HG03378 (cell line): ENCODE results near the gene TRIM47.
"Not testable (repeated sequence)": the region's sequence is repeated elsewhere in the genome, so short reads cannot be mapped to it uniquely, and the experiment has no call there.

ENCODE experiments used
- ATAC-seq: cut with Tn5 transposase; IDR thresholded peaks from one replicate; pipeline ENCODE4 v1.9.1; 2021; ENCODE audit warnings: mild to moderate bottlenecking, moderate library complexity; ENCODE audit not compliant: unreplicated experiment

The TRIM47 gene

DNA sequence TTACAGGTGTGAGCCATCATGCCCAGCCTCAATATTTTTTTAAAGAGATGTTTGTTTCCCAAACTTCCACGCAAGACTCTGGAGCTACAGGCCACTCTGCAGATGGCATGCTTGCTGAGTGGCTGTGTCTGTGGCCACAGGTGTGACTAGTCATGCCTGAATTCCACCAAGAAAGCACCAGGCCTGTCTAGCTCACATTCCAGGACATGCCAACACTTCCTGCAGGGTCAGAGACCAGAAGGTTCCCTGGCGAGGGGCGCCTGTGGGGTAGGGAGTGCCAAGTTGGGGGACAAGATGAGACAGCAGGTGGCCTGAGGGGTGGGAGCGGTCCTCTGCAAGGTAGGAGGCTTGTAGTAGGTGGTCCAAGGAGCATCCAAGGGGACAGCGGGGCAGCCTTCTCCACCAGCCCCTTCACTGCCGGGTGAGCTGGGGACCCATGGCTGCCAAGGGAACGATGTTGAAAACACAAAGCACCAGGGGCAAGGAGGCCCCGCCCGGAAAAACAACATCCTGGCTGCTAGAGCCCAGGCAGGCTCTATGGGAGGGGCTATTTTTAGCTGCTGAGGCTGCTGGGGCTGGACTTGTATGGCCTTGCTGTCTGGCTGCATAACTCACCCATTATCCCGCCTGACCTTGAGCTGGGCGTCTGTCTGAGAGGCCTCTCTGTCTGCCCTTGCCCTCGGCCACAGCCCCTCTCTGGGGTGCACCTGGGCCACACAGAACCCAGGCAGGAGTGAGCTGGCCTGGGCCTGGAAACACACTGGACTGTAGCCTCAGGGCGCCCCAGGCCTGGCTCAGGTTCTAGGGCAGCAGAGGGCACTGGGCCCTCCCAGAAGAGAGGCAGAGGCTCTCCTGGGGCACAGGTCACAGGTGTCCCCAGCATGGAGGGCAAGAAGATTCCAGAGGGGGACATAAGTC is 5.7 kb downstream of the TRIM47 start:
- no peak for ATAC-seq

DNA sequence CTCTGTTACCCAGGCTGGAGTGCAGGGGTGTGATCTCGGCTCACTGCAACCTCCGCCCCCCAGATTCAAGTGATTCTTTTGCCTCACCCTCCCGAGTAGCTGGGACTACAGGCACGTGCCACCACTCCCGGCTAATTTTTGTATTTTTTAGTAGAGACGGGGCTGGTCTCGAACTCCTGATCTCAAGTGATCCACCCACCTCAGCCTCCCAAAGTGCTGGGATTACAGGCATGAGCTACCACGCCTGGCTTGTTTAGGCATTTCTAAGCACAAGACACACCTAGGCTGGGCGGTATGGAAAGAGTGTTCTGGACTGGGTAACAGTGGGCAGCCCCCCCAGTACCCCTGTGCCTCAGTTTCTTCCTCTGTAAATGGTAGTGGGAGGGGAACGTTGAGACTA is 8.2 kb downstream of the TRIM47 start:
- ATAC-seq = not testable (repeated sequence)

DNA sequence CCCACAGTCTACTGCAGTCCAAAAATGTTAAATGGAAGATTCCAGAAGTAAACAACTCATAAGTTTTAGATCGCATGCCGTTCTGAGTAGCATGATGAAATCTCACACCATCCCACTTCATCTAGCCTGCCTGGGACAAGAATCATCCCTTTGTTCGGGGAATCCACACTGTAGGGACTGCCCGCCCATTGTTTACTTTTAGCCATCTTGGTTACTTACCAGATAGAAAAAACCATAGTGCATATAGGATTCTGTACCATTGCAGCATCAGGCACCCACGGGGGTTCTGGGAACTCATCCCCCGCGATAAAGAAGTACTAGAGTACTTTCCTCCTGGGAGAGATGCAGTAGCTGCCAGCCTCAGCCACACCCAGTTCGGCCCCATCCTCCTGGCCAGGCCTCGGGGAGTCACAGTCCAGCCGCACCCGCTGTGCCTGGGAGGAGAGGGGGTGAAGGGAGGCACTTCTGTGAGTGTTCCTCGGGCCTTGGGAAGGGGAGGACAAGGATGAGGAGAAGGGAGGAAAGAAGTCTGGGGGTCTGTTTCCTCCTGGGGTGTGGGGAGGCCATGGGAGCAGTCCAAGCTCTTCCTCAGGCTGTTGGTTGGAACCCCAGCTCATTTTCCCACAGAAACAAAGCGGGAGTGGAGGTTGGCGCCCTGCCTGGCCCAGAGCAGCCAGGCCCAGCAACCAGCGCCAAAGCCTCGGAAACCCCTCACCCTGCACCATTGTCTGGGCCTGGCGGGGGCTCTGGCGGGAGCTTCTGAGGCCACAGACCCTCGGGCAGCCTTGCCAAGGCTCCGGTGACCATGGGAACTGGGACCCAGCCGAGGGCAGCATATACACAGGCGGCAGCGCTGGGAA is 8.9 kb downstream of the TRIM47 start:
- ATAC-seq = no peak

DNA sequence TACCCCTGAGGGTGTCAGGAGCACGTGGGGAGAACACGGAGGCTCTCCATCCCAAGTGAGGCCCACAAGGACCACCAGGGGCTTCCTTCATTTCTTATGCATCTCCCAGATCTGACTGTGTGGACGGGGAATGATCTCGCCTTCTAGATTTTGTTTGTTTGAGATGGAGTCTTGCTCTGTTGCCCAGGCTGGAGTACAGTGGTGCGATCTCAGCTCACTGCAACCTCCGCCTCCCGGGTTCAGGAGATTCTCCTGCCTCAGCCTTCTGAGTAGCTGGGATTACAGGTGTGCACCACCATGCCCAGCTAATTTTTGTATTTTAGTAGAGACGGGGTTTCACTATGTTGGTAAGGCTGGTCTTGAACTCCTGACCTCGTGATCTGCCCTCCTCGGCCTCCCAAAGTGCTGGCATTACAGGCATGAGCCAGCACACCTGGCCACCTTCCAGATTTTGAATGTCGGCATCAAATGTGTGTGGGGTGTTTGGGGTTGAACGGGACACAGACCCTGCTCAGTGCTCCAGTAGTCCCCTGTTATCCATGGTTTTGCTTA is 9.6 kb downstream of the TRIM47 start:
- ATAC-seq = not testable (repeated sequence)

DNA sequence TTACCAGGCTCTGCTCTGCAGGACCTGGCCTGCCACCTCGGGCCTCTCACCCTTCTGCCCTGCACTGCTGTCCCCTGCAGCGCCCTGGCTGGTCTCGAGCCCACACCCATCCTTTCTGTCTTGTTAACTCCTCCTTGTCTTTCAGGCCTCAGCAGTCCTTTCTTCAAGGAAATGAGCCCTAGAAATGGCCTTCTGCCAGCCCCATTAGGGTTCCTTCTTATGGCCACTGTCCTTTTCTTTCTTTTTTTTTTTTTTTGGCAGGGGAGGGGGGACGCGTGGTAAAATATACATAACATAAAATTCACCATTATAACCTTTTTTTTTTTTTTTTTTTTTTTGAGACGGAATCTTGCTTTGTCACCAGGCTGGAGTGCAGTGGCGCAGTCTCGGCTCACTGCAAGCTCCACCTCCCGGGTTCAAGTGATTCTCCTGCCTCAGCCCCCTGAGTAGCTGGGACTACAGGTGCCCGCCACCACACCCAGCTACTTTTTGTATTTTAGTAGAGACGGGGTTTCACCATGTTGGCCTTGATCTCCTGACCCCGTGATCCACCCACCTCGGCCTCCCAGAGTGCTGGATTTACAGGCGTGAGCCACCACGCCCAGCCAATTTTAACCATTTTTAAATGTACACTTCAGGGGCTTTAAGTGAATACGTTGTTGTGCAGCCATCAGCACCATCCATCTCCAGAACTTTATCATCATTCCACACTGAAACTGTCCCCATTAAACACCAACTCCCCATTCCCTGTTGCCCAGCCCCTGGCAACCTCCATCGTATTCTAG is 12.8 kb downstream of the TRIM47 start:
- not testable (repeated sequence) for ATAC-seq

DNA sequence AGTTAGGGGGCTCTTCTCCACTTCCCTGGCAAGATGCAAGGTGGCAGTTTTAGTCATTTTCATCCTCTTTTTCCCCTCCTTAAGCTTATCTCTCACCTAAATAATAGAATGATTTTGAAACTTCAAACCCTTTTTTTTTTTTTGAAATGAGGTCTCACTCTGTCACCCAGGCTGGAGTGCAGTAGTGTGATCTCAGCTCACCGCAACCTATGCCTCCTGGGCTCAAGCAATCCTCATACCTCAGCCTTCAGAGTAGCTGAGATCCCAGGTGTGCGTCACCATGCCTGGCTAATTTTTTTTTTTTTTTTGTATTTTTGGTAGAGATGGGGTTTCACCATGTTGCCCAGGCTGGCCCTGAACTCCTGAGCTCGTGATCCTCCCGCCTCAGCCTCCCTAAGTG is 13.5 kb downstream of the TRIM47 start:
- ATAC-seq = not testable (repeated sequence)

DNA sequence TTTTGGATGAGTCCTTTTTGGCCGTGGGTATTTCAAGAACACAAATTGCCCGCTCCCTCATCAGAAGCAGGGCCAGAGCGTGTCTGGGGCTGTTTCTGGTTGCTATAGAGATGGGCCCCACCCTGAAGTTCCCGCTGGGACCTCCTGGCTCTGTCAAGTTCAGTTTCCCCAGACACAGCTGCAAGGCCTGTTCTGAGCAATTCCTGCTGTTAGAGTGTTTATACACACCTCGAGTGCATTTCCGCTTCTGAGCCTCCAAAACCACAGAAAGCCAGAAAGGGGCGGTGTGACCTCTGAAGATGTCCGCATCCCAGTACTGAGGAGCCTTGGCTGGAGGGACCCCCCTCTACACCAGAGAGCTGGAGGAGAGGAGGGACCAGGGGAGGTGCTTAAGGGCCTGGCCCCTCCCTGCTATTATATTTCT is 13.9 kb downstream of the TRIM47 start:
- peak; percentile 79 for ATAC-seq

DNA sequence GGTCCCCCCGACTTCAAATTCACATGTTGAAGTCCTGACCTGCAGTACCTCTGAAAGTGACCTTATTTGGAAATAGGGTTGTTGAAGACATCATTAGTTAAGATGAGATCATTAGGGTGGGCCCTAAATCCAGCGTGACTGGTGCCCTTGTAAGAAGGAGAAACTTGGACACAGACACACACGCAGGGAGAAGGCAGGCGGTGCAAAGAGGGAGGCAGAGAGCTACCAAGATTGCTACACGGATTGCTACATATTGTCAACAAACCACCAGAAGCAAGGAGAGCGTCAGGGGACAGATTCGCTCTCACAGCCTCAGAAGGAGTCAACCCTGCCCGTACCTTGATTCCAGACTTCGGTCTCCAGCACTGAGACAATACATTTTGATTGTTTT is 16.5 kb downstream of the TRIM47 start:
- ATAC-seq = no peak

DNA sequence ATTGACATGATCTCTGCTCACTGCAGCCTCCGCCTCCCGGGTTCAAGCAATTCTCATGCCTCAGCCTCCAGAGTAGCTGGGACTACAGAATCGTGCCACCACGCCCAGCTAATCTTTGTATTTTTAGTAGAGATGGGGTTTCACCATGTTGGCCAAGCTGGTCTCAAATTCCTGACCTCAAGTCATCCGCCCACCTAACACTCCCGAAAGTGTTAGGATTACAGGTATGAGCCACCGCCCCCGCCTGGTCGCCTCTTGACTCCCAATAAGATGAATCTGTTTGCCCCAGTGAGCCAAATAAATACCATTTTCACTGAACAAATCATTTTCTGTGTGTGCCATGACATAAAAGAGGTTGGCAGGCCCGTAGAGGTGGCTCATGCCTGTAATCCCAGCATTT is 19.0 kb downstream of the TRIM47 start:
- not testable (repeated sequence) for ATAC-seq

DNA sequence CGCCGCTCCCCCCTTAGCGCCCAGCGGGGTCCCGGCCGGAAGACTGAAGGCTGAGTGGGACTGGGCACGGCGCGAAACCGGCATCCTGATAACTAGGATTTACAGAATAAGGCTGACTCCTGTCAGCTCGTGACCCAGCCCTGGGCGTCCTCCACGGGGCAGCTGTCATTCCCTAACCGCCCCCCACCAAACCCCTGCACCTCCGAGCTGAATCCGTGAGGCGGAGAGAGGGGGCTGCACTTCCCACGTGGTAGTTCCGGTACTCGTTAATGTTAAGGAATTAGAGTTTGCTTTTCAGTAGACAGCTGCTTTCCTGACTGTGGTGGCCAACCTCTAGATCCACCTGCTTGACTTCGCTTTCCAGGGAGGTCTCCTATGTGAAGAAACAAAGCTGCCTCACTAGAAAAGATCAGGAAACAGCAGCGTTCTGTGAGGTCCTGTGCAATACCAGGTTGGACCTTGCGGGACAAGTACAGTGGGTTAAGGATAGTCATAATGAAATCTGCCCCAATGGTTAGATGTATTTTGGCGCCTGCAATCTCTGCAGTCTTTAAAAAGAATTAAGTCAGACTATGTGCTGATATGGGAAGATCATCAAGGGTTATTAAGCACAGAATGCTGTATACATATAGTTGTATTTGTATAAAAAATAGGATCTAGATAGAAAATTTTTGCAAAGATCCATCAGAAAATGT is 22.2 kb downstream of the TRIM47 start:
- ATAC-seq = peak; percentile 14

DNA sequence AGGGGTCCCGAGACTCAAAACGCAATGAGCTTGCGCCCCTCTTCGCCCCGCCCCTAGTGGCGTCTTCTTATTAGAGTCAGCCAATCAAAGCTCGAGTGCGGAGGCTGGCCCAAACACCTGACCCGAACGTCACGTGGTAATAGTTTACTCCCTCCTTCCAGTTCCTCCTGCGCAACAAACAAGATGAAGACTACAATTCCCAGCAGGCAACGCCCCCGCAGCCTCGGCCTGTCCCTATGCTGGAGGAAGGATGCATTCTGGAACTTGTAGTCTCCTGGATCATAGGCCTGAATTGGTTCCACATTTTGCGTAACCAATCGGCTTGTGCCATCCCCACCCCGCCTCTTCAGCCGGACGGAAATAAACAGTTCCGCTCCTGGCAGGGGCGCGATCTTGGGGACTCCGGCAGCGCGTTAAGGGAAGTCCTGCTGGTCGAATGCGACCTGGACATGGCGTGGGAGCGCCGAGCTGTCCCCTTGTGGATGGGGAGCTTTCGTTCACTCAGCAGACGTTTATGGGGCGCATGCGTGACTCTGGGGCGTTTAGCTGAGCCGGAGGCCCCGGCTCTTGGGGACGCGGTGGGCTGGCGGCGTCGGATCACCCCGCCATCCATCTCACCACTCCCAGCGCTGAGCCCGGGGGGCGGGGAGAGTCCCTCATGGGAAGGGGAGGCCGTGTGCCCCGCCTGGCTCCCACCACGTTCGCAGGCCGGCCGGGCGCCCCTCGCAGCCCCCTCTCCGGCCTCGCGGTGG is 22.9 kb downstream of the TRIM47 start, which contains the start of gene WBP2:
WBP2 (minus strand) TSS at position 26 of the 752 bp plus-strand sequence. CDS start 38 bp downstream, outside the sequence.
- ATAC-seq = peak; percentile 88

DNA sequence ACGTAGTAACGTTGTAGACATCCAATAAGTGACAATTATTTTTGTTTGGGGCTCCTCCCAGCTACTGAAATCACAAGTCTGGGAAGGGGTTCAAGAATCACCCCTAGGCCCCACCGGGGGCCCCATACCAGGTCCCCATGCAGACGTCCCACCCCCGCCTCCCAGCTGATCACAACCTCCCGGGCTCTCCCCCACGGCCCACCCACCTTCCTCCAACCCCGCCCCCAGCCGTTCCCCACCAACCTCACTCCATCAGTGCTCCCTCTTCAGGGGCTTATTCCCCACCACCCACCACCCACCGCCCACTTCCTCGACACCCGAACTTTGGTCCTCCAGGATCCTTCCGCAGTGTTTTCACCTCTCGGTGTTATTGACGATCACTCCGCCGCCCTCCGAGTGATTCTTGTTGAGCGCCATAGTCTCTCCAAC is 23.5 kb downstream of the TRIM47 start:
- ATAC-seq = no peak

DNA sequence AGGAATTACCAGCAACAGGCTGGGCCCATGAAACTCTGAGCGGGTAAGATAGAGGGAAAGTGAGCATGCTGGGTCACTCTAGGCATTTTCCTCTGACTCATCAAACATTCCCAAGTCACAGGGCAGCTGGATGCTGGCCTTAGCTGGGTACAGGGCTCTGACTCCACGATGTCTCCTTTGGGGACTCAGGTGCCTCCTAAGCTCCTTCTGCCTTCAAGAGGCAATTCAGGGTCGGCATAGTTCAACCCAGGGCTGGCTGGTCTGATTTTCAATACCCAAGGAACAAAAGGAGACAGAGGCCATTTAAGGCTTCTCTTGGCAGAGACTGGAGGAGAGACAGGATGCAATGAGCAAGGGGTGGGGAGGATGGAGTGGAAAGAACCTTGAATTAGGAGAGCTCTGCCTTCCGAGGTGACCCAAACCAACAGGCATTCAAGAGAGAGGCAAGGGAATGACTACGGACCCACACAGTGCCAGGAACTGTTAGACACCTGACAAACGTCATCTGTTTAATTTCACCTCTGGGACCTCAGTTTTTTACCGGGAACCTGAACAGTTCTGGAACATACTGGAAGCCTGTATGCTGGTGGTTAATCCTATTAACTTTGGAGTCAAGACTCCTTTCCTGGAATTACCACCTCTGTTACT is 24.2 kb downstream of the TRIM47 start:
- ATAC-seq = no peak

DNA sequence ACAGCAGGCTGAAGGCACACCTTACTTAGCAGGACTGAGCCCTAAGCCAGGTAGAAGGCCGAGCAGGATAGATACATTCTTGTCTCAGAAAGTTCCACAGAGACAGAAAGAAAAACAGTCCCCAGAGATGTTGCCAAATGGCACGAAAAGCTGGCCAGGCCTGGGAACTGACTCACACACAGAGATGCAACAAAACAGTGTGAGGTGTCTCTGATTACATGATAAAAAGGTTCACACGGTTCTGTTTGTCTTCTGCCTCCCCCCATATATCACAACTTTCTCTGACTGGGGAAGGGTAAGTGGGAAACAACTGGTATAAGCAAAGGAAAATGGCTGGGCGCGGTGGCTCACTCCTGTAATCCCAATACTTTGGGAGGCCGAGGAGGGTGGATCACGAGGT is 24.9 kb downstream of the TRIM47 start:
- ATAC-seq = no peak

DNA sequence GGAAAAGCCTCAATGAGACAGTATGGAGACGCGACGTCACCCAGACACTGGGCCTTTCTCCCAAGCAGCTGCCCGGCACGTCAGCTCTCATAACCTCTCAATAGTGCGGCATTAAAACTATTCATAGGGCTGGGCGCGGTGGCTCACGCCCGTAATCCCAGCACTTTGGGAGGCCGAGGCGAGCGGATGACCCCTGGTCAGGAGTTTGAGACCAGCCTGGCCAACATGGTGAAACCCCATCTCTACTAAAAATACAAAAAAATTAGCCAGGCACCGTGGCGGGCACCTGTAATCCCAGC is 26.7 kb downstream of the TRIM47 start:
- ATAC-seq = not testable (repeated sequence)

DNA sequence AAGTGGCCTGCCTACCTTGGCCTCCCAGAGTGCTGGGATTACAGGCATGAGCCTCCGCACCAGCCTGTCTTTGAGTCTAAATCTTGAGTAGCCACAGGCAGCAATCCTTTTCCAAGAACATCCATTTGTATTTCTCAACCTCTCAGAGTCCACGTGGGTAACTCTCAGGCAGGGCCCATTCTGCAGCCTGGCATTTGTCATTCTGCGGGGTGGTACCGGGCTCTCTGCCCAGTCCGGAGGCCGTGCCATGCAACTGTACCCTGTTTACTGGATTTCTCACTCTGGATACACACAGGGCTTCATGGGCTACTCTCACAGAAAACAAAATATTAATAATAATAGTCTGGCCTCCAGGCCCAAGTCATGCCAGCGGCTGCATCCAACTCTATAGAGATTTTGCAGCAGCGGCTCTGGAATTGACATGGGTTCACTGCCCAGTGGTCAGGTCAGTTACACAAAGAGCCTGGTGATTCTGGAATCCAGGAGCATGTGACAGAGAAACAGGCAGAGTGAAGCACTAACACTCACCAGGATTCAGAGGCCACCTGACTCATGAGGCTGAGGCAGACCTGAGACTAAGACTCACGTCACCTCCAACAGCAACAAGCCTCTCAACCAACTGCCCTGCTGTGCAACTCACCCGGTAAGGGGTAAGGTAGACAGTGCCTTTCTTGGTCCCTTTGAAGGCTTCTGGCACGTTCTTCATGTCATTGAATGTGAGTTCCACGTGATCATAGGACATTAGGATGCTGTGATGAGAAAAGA is 27.3 kb downstream of the TRIM47 start:
- no peak for ATAC-seq

DNA sequence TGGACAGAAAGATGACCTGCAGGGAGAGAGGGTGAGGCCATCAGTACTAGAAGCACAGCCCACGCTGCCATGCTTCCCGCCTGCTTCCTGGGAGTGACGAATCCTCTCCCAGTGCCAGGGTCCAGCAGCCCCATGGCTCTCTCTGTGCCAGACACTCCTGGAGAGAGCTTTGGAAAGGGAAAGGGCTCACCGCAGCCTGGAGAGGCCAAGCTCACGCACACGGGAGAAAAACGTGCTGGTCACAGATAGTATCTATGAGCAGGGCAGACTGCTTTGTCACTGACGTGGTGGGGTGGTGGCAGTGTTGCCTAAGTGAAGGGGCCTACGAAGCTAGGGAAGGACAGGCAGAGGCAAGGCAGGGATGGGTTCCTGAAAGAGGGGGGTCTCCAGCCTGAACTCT is 28.7 kb downstream of the TRIM47 start:
- no peak for ATAC-seq

DNA sequence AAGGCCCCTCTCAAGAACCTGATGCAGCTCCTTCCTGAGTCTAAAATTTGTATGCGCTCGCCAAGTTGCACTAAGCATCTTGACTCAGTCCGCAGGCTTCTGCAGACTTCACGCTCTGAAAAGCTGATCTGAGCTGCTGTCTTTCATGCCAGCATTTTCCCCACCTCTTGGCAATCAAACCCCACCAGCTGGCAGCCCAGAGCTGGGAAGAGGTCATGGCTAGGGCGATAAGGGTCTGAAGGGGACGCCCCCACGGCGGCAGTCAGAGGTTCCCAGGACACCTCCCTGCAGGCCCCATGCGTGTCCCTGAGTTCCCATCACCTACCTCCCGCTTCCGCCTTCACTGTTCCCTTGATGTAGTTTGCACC is 29.1 kb downstream of the TRIM47 start:
- no peak for ATAC-seq
